ENCODE data around the gene NPC1. TPM values are rescaled to one million over a fixed set of nuclear protein-coding genes. Genes with fewer than 3 reads are reported as not detected.

The NPC1 gene
- total and polyA plus RNA-seq, 2 donors (not counting 1 experiment from before 2014, with no cell fraction given): 36.0 to 204 TPM

GRCh38 chr18:23569299-23570063 lies 16.8 kb downstream of the NPC1 start:
- no peaks in the 10 kb centered on the region for H3K79me2 ChIP-seq (ENCODE audit: control insufficient read depth, insufficient read depth, low read length)
- H3K9ac ChIP-seq (ENCODE audit: insufficient read depth, low read length): no peak overlapping the region
- H3K4me1 ChIP-seq (ENCODE audit: control insufficient read depth, extremely low read depth, insufficient read depth, low read length): peaks cover 2% of the 10 kb centered on the region
- H3K27me3 ChIP-seq (ENCODE audit: control insufficient read depth, insufficient read depth, low read length): no peaks in the 10 kb centered on the region
- H3K27ac ChIP-seq (ENCODE audit: insufficient read depth, low read length): no peak overlapping the region
- H2AFZ ChIP-seq (ENCODE audit: low read length): no peak overlapping the region
- H3K9me3 ChIP-seq (ENCODE audit: control insufficient read depth, insufficient read depth, low read depth, low read length): no peaks in the 10 kb centered on the region
- DNase-seq (ENCODE audit: low read depth in 2 of 2): no peak
- H3K4me3 ChIP-seq (replicated peaks in 1 of 4; ENCODE audit: control extremely low read depth in 1 of 4, insufficient read depth in 1 of 4, low read depth in 3 of 4, low read length in 4 of 4): no peak overlapping the region
- no peak for TF ChIP-seq EZH2 (IDR thresholded peaks at IDR 0.05; ENCODE audit: low read length, missing control alignments)
- TF ChIP-seq, protein P1, sequence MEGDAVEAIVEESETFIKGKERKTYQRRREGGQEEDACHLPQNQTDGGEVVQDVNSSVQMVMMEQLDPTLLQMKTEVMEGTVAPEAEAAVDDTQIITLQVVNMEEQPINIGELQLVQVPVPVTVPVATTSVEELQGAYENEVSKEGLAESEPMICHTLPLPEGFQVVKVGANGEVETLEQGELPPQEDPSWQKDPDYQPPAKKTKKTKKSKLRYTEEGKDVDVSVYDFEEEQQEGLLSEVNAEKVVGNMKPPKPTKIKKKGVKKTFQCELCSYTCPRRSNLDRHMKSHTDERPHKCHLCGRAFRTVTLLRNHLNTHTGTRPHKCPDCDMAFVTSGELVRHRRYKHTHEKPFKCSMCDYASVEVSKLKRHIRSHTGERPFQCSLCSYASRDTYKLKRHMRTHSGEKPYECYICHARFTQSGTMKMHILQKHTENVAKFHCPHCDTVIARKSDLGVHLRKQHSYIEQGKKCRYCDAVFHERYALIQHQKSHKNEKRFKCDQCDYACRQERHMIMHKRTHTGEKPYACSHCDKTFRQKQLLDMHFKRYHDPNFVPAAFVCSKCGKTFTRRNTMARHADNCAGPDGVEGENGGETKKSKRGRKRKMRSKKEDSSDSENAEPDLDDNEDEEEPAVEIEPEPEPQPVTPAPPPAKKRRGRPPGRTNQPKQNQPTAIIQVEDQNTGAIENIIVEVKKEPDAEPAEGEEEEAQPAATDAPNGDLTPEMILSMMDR (conservative IDR thresholded peaks at IDR 0.05 in 1 of 2, IDR thresholded peaks at IDR 0.05 in 1 of 2; ENCODE audit: low read depth in 1 of 2, low read length in 2 of 2): no peak
- H3K4me2 ChIP-seq (ENCODE audit: extremely low read depth, insufficient read depth, low read length): no peak overlapping the region
- no peaks in the 10 kb centered on the region for H4K20me1 ChIP-seq (ENCODE audit: control insufficient read depth, extremely low read depth, insufficient read depth, low read length)
- H3K36me3 ChIP-seq (ENCODE audit: control insufficient read depth, insufficient read depth, low read length): peaks cover 9% of the 10 kb centered on the region

DNA sequence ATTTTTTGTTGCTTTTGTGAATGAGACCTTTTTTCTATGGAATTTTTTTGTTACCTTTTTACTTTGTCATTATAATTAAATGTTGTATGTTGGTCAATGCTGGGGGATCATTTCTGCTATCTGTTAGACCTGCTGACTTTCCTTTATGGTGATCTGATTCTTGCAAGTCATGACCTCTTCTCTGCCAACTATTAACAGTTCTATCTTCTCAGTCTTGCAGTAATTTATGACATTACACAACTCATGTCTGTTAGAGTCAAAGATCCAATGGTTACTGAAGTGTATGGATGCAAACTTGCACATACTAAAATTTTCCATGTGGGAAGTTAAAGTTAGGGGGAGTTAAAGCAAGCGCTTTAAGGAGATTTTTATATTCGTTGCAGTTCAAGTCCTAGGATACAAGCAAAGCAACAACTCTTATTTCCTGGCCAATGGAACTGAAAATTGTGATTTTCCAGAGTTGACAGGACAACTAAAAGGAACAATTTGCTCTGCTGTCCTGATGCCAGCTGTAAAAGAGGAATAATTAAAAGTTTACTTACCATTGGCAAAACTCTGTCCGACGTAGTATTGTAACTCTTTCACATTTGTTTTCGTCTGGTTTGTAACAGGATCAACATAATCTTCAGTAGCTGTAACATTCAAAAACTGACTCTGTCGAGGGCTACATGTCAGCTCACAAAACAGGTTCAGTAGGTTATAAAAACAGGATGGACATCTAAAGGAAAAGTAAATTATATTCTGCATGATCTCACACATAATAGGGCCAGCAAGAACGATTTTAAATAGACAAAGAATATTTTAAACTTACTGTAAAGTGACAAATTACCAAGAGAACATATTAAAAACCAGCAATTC lies 17.8 kb downstream of the NPC1 start:
- Histone ChIP-seq H2AFZ (ENCODE audit: low read length) (no peak overlapping the region), H3K4me2 (ENCODE audit: extremely low read depth, insufficient read depth, low read length) (no peak overlapping the region), H3K79me2 (ENCODE audit: control insufficient read depth, insufficient read depth, low read length) (no peaks in the 10 kb centered on the region), H3K9ac (ENCODE audit: insufficient read depth, low read length) (no peak overlapping the region), H3K27ac (ENCODE audit: insufficient read depth, low read length) (no peak overlapping the region), H3K4me3 (replicated peaks in 1 of 4; ENCODE audit: control extremely low read depth in 1 of 4, insufficient read depth in 1 of 4, low read depth in 3 of 4, low read length in 4 of 4) (no peak overlapping the region), H3K36me3 (ENCODE audit: control insufficient read depth, insufficient read depth, low read length) (peaks cover 9% of the 10 kb centered on the region), H3K9me3 (ENCODE audit: control insufficient read depth, insufficient read depth, low read depth, low read length) (no peaks in the 10 kb centered on the region), H4K20me1 (ENCODE audit: control insufficient read depth, extremely low read depth, insufficient read depth, low read length) (no peaks in the 10 kb centered on the region), H3K4me1 (ENCODE audit: control insufficient read depth, extremely low read depth, insufficient read depth, low read length) (peaks cover 3% of the 10 kb centered on the region), H3K27me3 (ENCODE audit: control insufficient read depth, insufficient read depth, low read length) (no peaks in the 10 kb centered on the region)
- no peak for TF ChIP-seq EZH2 (IDR thresholded peaks at IDR 0.05; ENCODE audit: low read length, missing control alignments)
- DNase-seq (ENCODE audit: low read depth in 2 of 2): no peak

- Histone ChIP-seq H3K9ac (ENCODE audit: insufficient read depth, low read length) (no peak overlapping the region), H3K9me3 (ENCODE audit: control insufficient read depth, insufficient read depth, low read depth, low read length) (no peaks in the 10 kb centered on the region), H3K4me1 (ENCODE audit: control insufficient read depth, extremely low read depth, insufficient read depth, low read length) (peaks cover 3% of the 10 kb centered on the region), H2AFZ (ENCODE audit: low read length) (no peak overlapping the region), H4K20me1 (ENCODE audit: control insufficient read depth, extremely low read depth, insufficient read depth, low read length) (no peaks in the 10 kb centered on the region), H3K4me3 (replicated peaks in 1 of 4; ENCODE audit: control extremely low read depth in 1 of 4, insufficient read depth in 1 of 4, low read depth in 3 of 4, low read length in 4 of 4) (no peak overlapping the region), H3K27ac (ENCODE audit: insufficient read depth, low read length) (no peak overlapping the region), H3K36me3 (ENCODE audit: control insufficient read depth, insufficient read depth, low read length) (peaks cover 9% of the 10 kb centered on the region), H3K27me3 (ENCODE audit: control insufficient read depth, insufficient read depth, low read length) (no peaks in the 10 kb centered on the region), H3K79me2 (ENCODE audit: control insufficient read depth, insufficient read depth, low read length) (no peaks in the 10 kb centered on the region), H3K4me2 (ENCODE audit: extremely low read depth, insufficient read depth, low read length) (no peak overlapping the region)
- TF ChIP-seq, protein P1 (conservative IDR thresholded peaks at IDR 0.05 in 1 of 2, IDR thresholded peaks at IDR 0.05 in 1 of 2; ENCODE audit: low read depth in 1 of 2, low read length in 2 of 2): no peak
- TF ChIP-seq EZH2 (IDR thresholded peaks at IDR 0.05; ENCODE audit: low read length, missing control alignments): no peak
- no peak for DNase-seq (ENCODE audit: low read depth in 2 of 2)
These were observed 18.6 kb downstream of the NPC1 start for GRCh38 chr18:23567671-23568070.

Measured in fibroblast of lung (primary cell).